ENCODE measurements around the gene CFL1.

- TF ChIP-seq CTCF (IDR thresholded peaks at IDR 0.05; ENCODE audit: low read depth, low read length, poor library complexity, severe bottlenecking) (no peak), EZH2phosphoT487 (IDR thresholded peaks at IDR 0.05; ENCODE audit: borderline replicate concordance, low read length) (no peak)
Measured at GRCh38 chr11:65833297-65834030, 24.5 kb downstream of the CFL1 start, which contains the start of gene SNX32.
